Measurements from ENCODE around the gene SLC25A31. TPM values are rescaled to one million over a fixed set of nuclear protein-coding genes. Genes with fewer than 3 reads are reported as not detected.

SLC25A31 gene
- total and polyA plus RNA-seq, 2 experiments from 2014 or later = not detected

GRCh38 chr4:127778102-127778501 lies 47.9 kb downstream of the SLC25A31 start:
- Histone ChIP-seq H4K20me1 (replicated peaks; ENCODE audit: insufficient read depth) (no peaks in the 10 kb centered on the region), H3F3A (replicated peaks; ENCODE audit: low read depth) (0 out of 2 replicates have a peak, but pooled peaks cover 7% of the 10 kb centered on the region), H3K4me3 (no peak overlapping the region), H3K79me2 (replicated peaks; ENCODE audit: insufficient read depth) (no peaks in the 10 kb centered on the region), H3K36me3 (ENCODE audit: insufficient read depth) (no peaks in the 10 kb centered on the region), H3K4me1 (ENCODE audit: insufficient read depth) (no peaks in the 10 kb centered on the region), H3K9me2 (ENCODE audit: insufficient read depth) (no peaks in the 10 kb centered on the region), H2AFZ (peak overlapping the region; percentile 35; the same call in 1 of the 2 replicates), H3K27ac (ENCODE audit: low read depth) (no peak overlapping the region), H3K27me3 (ENCODE audit: insufficient read depth) (peaks cover 34% of the 10 kb centered on the region), H3K4me2 (no peak overlapping the region)
- no peak overlapping the region for H3K4me3 Mint-ChIP-seq
- ATAC-seq (no peak), DNase-seq (ENCODE audit: low spot score) (no peak)
- H3K27ac Mint-ChIP-seq = no peak overlapping the region
- H3K27me3 Mint-ChIP-seq (ENCODE audit: insufficient read depth, low read depth, poor library complexity) = peaks cover 20% of the 10 kb centered on the region
- peaks cover 4% of the 10 kb centered on the region; the same call in 1 of the 3 replicates for H3K36me3 Mint-ChIP-seq (ENCODE audit: low read depth)
- peaks cover 7% of the 10 kb centered on the region for H3K9me3 Mint-ChIP-seq
- H3K4me1 Mint-ChIP-seq = peaks cover 16% of the 10 kb centered on the region
- TF ChIP-seq REST (IDR thresholded peaks at IDR 0.05; ENCODE audit: unreplicated experiment) (no peak), ETS1 (IDR thresholded peaks at IDR 0.05) (no peak), NANOG (IDR thresholded peaks at IDR 0.05; ENCODE audit: borderline replicate concordance) (no peak), ZNF331 (CRISPR knock-in tag; IDR thresholded peaks at IDR 0.05; ENCODE audit: low read depth) (no peak)

- no peaks in the 10 kb centered on the region for H3K9me2 ChIP-seq (ENCODE audit: insufficient read depth)
- no peak overlapping the region for H3K27ac ChIP-seq (ENCODE audit: low read depth)
- Mint-ChIP-seq H3K27ac (no peak overlapping the region), H3K9me3 (peaks cover 7% of the 10 kb centered on the region), H3K27me3 (ENCODE audit: insufficient read depth, low read depth, poor library complexity) (peaks cover 30% of the 10 kb centered on the region), H3K36me3 (ENCODE audit: low read depth) (peaks cover 4% of the 10 kb centered on the region; the same call in 1 of the 3 replicates), H3K4me3 (no peak overlapping the region), H3K4me1 (peaks cover 30% of the 10 kb centered on the region)
- ATAC-seq (no peak), DNase-seq (ENCODE audit: low spot score) (no peak)
- H3K4me3 ChIP-seq = no peak overlapping the region
- TF ChIP-seq CREB1 (CRISPR knock-in tag; IDR thresholded peaks at IDR 0.05; ENCODE audit: low read depth) = no peak
- TF ChIP-seq POLR2AphosphoS5 (IDR thresholded peaks at IDR 0.05; ENCODE audit: low read depth) = no peak
- H3K4me2 ChIP-seq = no peak overlapping the region
- H3F3A ChIP-seq (replicated peaks; ENCODE audit: low read depth) = 0 out of 2 replicates have a peak, but pooled peaks cover 7% of the 10 kb centered on the region
- peaks cover 13% of the 10 kb centered on the region; the same call in 1 of the 2 replicates for H3K4me1 ChIP-seq (ENCODE audit: insufficient read depth)
- peaks cover 55% of the 10 kb centered on the region for H3K27me3 ChIP-seq (ENCODE audit: insufficient read depth)
- H4K20me1 ChIP-seq (replicated peaks; ENCODE audit: insufficient read depth) = no peaks in the 10 kb centered on the region
- no peak overlapping the region for H2AFZ ChIP-seq
- H3K36me3 ChIP-seq (ENCODE audit: insufficient read depth) = no peaks in the 10 kb centered on the region
- H3K79me2 ChIP-seq (replicated peaks; ENCODE audit: insufficient read depth) = no peaks in the 10 kb centered on the region
These were observed 50.4 kb downstream of the SLC25A31 start for GRCh38 chr4:127780598-127780997.
